GM21447 (cell line): ENCODE results near the gene ELOA2.
"Not testable (repeated sequence)": the region's sequence is repeated elsewhere in the genome, so short reads cannot be mapped to it uniquely, and the experiment has no call there.

ENCODE experiments used
- ATAC-seq: cut with Tn5 transposase; IDR thresholded peaks from one replicate; pipeline ENCODE4 v1.9.1; 2021; ENCODE audit not compliant: unreplicated experiment

Gene ELOA2

GRCh38 chr18:47023769-47024465, 11.5 kb downstream of the ELOA2 start:
- not testable (repeated sequence) for ATAC-seq

- ATAC-seq, result not testable (repeated sequence)
Measured at GRCh38 chr18:47022821-47023220, 12.6 kb downstream of the ELOA2 start.

- not testable (repeated sequence) for ATAC-seq
Measured at GRCh38 chr18:47020757-47021156, 14.7 kb downstream of the ELOA2 start.

GRCh38 chr18:47019870-47020269, 15.6 kb downstream of the ELOA2 start:
- ATAC-seq, result not testable (repeated sequence)
